H1 (cell line): Measurements from ENCODE around the gene LENG9. TPM values are rescaled to one million over a fixed set of nuclear protein-coding genes. Genes with fewer than 3 reads are reported as not detected.

Experiments used
- CTCF ChIA-PET: fragments of 300-600 bp; sonication (Branson Sonifier 250); formaldehyde crosslinking; loops from one replicate; lab custom pipeline; 2021; ENCODE audit not compliant: partially characterized antibody; lab: Charles Lee
- POLR2A ChIA-PET: fragments of 300-600 bp; sonication (Branson Sonifier 250); formaldehyde crosslinking; loops from one replicate; lab custom pipeline; 2021; ENCODE audit warnings: inconsistent platforms; ENCODE audit not compliant: partially characterized antibody; lab: Charles Lee
- DNase-seq, 2 experiments: peaks; one replicate each; pipeline versions ENCODE4 v3.0.0 to v3.0.0-alpha.2; 2010 to 2022; ENCODE audit warnings: low spot score in 2 of 2, low read depth in 1 of 2, mixed read lengths in 1 of 2
- FAIRE-seq: peaks from 2 replicates; lab custom pipeline; 2011; peaks lifted over from hg19 to GRCh38; lab: Jason Lieb, UNC
- H2AFZ ChIP-seq: 2 replicates; pipeline ENCODE4 v1.8.1; 2012; ENCODE audit warnings: low read length, inconsistent platforms
- H2AK5ac ChIP-seq: 2 replicates; pipeline ENCODE4 v1.6.1; 2013; ENCODE audit warnings: low read depth, low read length
- H2BK120ac ChIP-seq: replicated peaks from 2 replicates; pipeline ENCODE3; 2013; ENCODE audit warnings: low read depth, low read length, inconsistent platforms
- H2BK12ac ChIP-seq: 2 replicates; pipeline ENCODE4 v1.6.1; 2013; ENCODE audit warnings: low read depth, low read length
- H2BK15ac ChIP-seq: 2 replicates; pipeline ENCODE4 v1.6.1; 2013; ENCODE audit warnings: low read length
- H2BK20ac ChIP-seq: 2 replicates; pipeline ENCODE4 v1.6.1; 2013; ENCODE audit warnings: low read length
- H2BK5ac ChIP-seq: 2 replicates; pipeline ENCODE4 v1.6.1; 2013; ENCODE audit warnings: low read depth, low read length
- H3K14ac ChIP-seq: 2 replicates; pipeline ENCODE4 v1.6.1; 2013; ENCODE audit warnings: inconsistent platforms; ENCODE audit not compliant: insufficient read length
- H3K18ac ChIP-seq: 2 replicates; pipeline ENCODE4 v1.6.1; 2013; ENCODE audit warnings: low read length; ENCODE audit errors: extremely low read depth
- H3K23ac ChIP-seq: 2 replicates; pipeline ENCODE4 v1.6.1; 2013; ENCODE audit warnings: inconsistent platforms; ENCODE audit not compliant: insufficient read length
- H3K23me2 ChIP-seq: 2 replicates; pipeline ENCODE4 v1.6.1; 2013; ENCODE audit warnings: low read depth, low read length
- H3K27ac ChIP-seq: 2 replicates; pipeline ENCODE4 v1.6.1; 2011; ENCODE audit warnings: low read depth, low read length, inconsistent platforms
- H3K27me3 ChIP-seq, 4 experiments: replicated peaks in 1 of 4; 1 replicate in 1 of 4; 2 replicates in 3 of 4; pipeline versions ENCODE4 v1.6.1 to v1.8.1; 2011 to 2013; ENCODE audit warnings: low read length in 3 of 4, mild to moderate bottlenecking in 3 of 4, inconsistent platforms in 2 of 4, mixed read lengths in 2 of 4, moderate library complexity in 1 of 4; ENCODE audit not compliant: control insufficient read depth in 3 of 4, insufficient read depth in 3 of 4; ENCODE audit errors: extremely low read depth in 1 of 4
- H3K36me3 ChIP-seq, 4 experiments: 2 replicates each; pipeline versions ENCODE4 v1.6.1 to v1.8.1; 2011 to 2013; ENCODE audit warnings: mild to moderate bottlenecking in 4 of 4, low read length in 3 of 4, moderate library complexity in 2 of 4, control low read depth in 1 of 4, inconsistent platforms in 1 of 4; ENCODE audit not compliant: insufficient read depth in 4 of 4, control insufficient read depth in 2 of 4
- H3K4ac ChIP-seq: replicated peaks from 2 replicates; pipeline ENCODE3; 2013; ENCODE audit warnings: low read length, low read depth, mixed read lengths, inconsistent platforms; ENCODE audit not compliant: insufficient read length
- H3K4me1 ChIP-seq, 4 experiments: replicated peaks in 1 of 4; 1 replicate in 1 of 4; 2 replicates in 3 of 4; pipeline versions ENCODE4 v1.6.1 to v1.8.1; 2011 to 2013; ENCODE audit warnings: low read length in 3 of 4, inconsistent platforms in 2 of 4, mixed read lengths in 1 of 4; ENCODE audit not compliant: insufficient read depth in 4 of 4, control insufficient read depth in 3 of 4
- H3K4me2 ChIP-seq, 2 experiments: 2 replicates each; pipeline versions ENCODE4 v1.6.1 to v1.8.1; 2011 to 2013; ENCODE audit warnings: low read depth in 2 of 2, low read length in 2 of 2, control low read depth in 1 of 2, inconsistent platforms in 1 of 2, mild to moderate bottlenecking in 1 of 2; ENCODE audit not compliant: insufficient read depth in 1 of 2
- H3K4me3 ChIP-seq, 4 experiments: fragments of 200-600, 300-600 bp in 1 of 4; sonication (generic), shearing (Covaris generic), sonication (Bioruptor Twin) in 1 of 4; 2 replicates each; pipeline versions ENCODE4 v1.5.1 to v1.8.1; 2011 to 2016; ENCODE audit warnings: low read length in 4 of 4, low read depth in 3 of 4, control low read depth in 2 of 4, inconsistent platforms in 2 of 4, mild to moderate bottlenecking in 2 of 4, mixed read lengths in 1 of 4, moderate library complexity in 1 of 4; ENCODE audit not compliant: insufficient read depth in 2 of 4; ENCODE audit errors: extremely low read depth in 1 of 4
- H3K56ac ChIP-seq: replicated peaks from 2 replicates; pipeline ENCODE3; 2013; ENCODE audit warnings: low read depth, mild to moderate bottlenecking, mixed read lengths, low read length, inconsistent platforms; ENCODE audit not compliant: insufficient read length
- H3K79me1 ChIP-seq: 2 replicates; pipeline ENCODE4 v1.6.1; 2013; ENCODE audit warnings: low read depth, low read length, control low read depth
- H3K79me2 ChIP-seq, 2 experiments: 2 replicates each; pipeline versions ENCODE4 v1.6.1 to v1.8.1; 2012 to 2013; ENCODE audit warnings: low read length in 2 of 2, mild to moderate bottlenecking in 2 of 2, inconsistent platforms in 1 of 2; ENCODE audit not compliant: insufficient read depth in 2 of 2, control insufficient read depth in 1 of 2
- H3K9ac ChIP-seq, 4 experiments: replicated peaks in 1 of 4; 1 replicate in 1 of 4; 2 replicates in 3 of 4; pipeline versions ENCODE4 v1.6.1 to v1.8.1; 2011 to 2013; ENCODE audit warnings: low read depth in 3 of 4, low read length in 3 of 4, control low read depth in 2 of 4, mild to moderate bottlenecking in 2 of 4, moderate library complexity in 2 of 4, inconsistent platforms in 1 of 4; ENCODE audit errors: extremely low read depth in 1 of 4
- H3K9me3 ChIP-seq, 2 experiments: 2 replicates each; pipeline versions ENCODE4 v1.6.1 to v1.8.1; 2012 to 2013; ENCODE audit warnings: mild to moderate bottlenecking in 2 of 2, moderate library complexity in 2 of 2, control low read depth in 1 of 2, inconsistent platforms in 1 of 2, low read depth in 1 of 2, low read length in 1 of 2, mixed read lengths in 1 of 2; ENCODE audit not compliant: insufficient read depth in 2 of 2
- H4K20me1 ChIP-seq, 2 experiments: replicated peaks in 1 of 2; 2 replicates each; pipeline versions ENCODE3 to v1.8.1; 2011 to 2013; ENCODE audit warnings: inconsistent platforms in 2 of 2, low read length in 2 of 2, mild to moderate bottlenecking in 1 of 2; ENCODE audit not compliant: insufficient read depth in 2 of 2, control insufficient read depth in 1 of 2
- H4K5ac ChIP-seq: 2 replicates; pipeline ENCODE4 v1.6.1; 2013; ENCODE audit warnings: low read length, low read depth, mixed read lengths, inconsistent platforms; ENCODE audit not compliant: insufficient read length
- H4K8ac ChIP-seq: 2 replicates; pipeline ENCODE4 v1.8.0; 2013; ENCODE audit warnings: mild to moderate bottlenecking, moderate library complexity, low read length, inconsistent platforms; ENCODE audit not compliant: insufficient read depth; ENCODE audit errors: extremely low read depth
- H4K91ac ChIP-seq: replicated peaks from 2 replicates; pipeline ENCODE3; 2013; ENCODE audit warnings: low read length, mixed read lengths, inconsistent platforms; ENCODE audit not compliant: insufficient read length
- NANOG ChIP-seq: IDR thresholded peaks from 2 replicates; pipeline ENCODE4 v1.6.1; 2011; ENCODE audit warnings: low read length, low read depth, mild to moderate bottlenecking, inconsistent platforms; ENCODE audit not compliant: insufficient read depth, poor library complexity, severe bottlenecking
- WGBS, 2 experiments: shearing (Covaris generic) in 1 of 2; methylation state at CpG; one replicate each; pipeline versions ENCODE4 v1.1.6 to v1.1.7; 2013 to 2015; ENCODE audit warnings: low lambda C conversion rate in 2 of 2, mixed read lengths in 2 of 2, inconsistent platforms in 1 of 2, low coverage in 1 of 2, missing lambda C conversion rate in 1 of 2; ENCODE audit not compliant: insufficient replicate concordance in 2 of 2, insufficient coverage in 1 of 2, insufficient read length in 1 of 2; ENCODE audit errors: extremely low coverage in 1 of 2, missing lambda C conversion rate in 1 of 2; 5-methylcytosine and 5-hydroxymethylcytosine counted together
- polyA plus RNA-seq, 7 experiments: library from polyadenylated mRNA; depleted of rRNA in 3 of 7; stranded (reverse) in 5 of 7; unstranded in 2 of 7; fragments of >200 nt in 5 of 7; fragments of 200-250 nt in 2 of 7; gene quantifications; 1 replicate in 5 of 7; 2 replicates in 1 of 7; 4 replicates in 1 of 7; pipeline versions ENCODE4 v1.2.1 to v1.2.3, GENCODE V29; 2011 to 2013; ENCODE audit warnings: missing spikeins in 2 of 7, mixed read lengths in 2 of 7
- total RNA-seq: library from RNA; stranded (reverse); fragmentation: NEBNext Ultra II Directional; extraction: Animal tissue kit (Norgen Biotek cat#: 25700); gene quantifications from 2 replicates; pipeline ENCODE4 v1.2.1, GENCODE V29; 2021

Gene LENG9
- total and polyA plus RNA-seq, 2 of the 8 experiments (the other 6 are each of a cell fraction or from before 2014, with no cell fraction given) = 1.6 to 3.9 TPM

GRCh38 chr19:54429176-54429495 lies 34.4 kb downstream of the LENG9 start:
- H2AK5ac ChIP-seq = no peak overlapping the region
- no peak overlapping the region for H4K5ac ChIP-seq
- 90% methylated on average over 7 of the region's 8 CpGs; no CpG with 5 or more reads in 1 of the 2 experiments for WGBS, 2 experiments
- H3K9ac ChIP-seq = no peak overlapping the region
- H2BK120ac ChIP-seq = no peak overlapping the region
- H3K4me3 ChIP-seq = no peak overlapping the region
- H3K4me1 ChIP-seq = peaks cover 0 to 18% (median 4%) of the 10 kb centered on the region in 4 experiments; a peak in 5 of 7 replicates
- H4K91ac ChIP-seq = no peak overlapping the region
- no peak overlapping the region; the same call in 1 of the 2 replicates for H4K8ac ChIP-seq
- no peaks in the 10 kb centered on the region for H3K9me3 ChIP-seq
- H3K14ac ChIP-seq = no peak overlapping the region
- no peak overlapping the region for H3K23ac ChIP-seq
- peaks cover 0 to 3% (median 1%) of the 10 kb centered on the region in 4 experiments; a peak in 2 of 7 replicates for H3K27me3 ChIP-seq
- ChIA-PET CTCF (interaction anchor here (0.9 to 7.2 kb wide), 6 partner anchors 9 to 72 kb away, joined by 3 to 42 read pairs (median 29); partner anchors contain the start of gene TTYH1), POLR2A (interaction anchor here (1.0 to 13.5 kb wide), 8 partner anchors 9 to 44 kb away, joined by 3 to 133 read pairs (median 5); partner anchors contain the start of genes CDC42EP5, LENG8 and TTYH1)
- no peak overlapping the region for H3K4ac ChIP-seq
- no peak overlapping the region for H3K18ac ChIP-seq
- no peak overlapping the region for H2BK20ac ChIP-seq
- H3K79me2 ChIP-seq = no peaks in the 10 kb centered on the region
- DNase-seq = no peak
- no peak overlapping the region for H3K56ac ChIP-seq
- H3K36me3 ChIP-seq = peaks cover 2 to 16% (median 3%) of the 10 kb centered on the region in 4 experiments; a peak in 6 of 8 replicates
- no peak for FAIRE-seq
- no peak overlapping the region for H2BK15ac ChIP-seq
- no peak overlapping the region for H3K27ac ChIP-seq
- H2AFZ ChIP-seq = no peak overlapping the region
- no peak overlapping the region for H3K4me2 ChIP-seq
- no peaks in the 10 kb centered on the region for H3K79me1 ChIP-seq
- no peak for TF ChIP-seq NANOG
- TF ChIP-seq, all 59 proteins: peak for 0
- Histone ChIP-seq H3K23me2 (peaks cover 2% of the 10 kb centered on the region), H2BK5ac (no peak overlapping the region), H2BK12ac (no peak overlapping the region), H4K20me1 (peaks cover 7 to 13% of the 10 kb centered on the region in 2 experiments)
